DOHH2 (cell line): Measurements from ENCODE around the gene TFAP2D.

Source experiments
- EZH2phosphoT487 ChIP-seq: fragments of 200-600 bp; sonication (generic); IDR thresholded peaks from 2 replicates; pipeline ENCODE4 v1.6.1; 2017; ENCODE audit warnings: borderline replicate concordance, mild to moderate bottlenecking, antibody characterized with exemption, low read length, moderate library complexity, mixed read lengths
- TF ChIP-seq, protein P1 (sequence below): fragments of 200-600 bp; sonication (generic); IDR thresholded peaks from one replicate; pipeline ENCODE4 v1.5.1; 2014; ENCODE audit warnings: antibody characterized with exemption, mild to moderate bottlenecking, low read depth, low read length; ENCODE audit not compliant: poor library complexity, severe bottlenecking

DNA sequence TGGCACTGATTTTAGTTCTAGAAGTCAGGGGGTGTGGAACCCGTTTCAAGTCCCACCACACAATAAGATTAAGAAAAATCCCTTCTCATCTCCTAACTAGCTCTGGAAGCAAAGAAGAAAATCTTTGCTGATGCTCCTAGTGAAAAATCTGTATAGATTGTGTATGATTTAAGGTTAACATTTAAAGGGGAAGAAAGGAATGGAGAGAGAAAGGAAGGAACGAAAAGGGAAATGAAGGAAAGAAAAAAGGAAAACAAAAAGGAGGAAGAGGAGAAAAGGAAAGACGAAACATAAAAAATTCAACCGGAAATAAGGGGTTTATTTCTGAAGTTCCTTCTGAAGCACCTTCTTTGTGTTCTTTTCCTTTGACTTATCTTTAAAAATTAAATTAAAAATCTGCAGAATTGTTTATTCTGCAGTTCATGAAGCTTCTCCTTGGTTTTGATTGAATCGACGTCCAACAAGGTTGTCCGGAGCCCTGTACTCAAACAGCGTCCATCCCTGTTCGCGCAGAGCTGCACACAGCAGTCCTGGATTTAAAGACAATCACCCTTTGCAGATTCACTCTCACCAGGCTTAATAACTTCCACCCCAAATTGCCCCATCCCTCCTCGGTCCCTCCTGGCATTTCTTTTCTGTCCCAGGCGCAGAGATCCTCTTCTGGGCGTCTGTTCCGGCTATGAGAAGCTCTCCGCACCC is 103.8 kb downstream of the TFAP2D start:
- TF ChIP-seq, protein P1, sequence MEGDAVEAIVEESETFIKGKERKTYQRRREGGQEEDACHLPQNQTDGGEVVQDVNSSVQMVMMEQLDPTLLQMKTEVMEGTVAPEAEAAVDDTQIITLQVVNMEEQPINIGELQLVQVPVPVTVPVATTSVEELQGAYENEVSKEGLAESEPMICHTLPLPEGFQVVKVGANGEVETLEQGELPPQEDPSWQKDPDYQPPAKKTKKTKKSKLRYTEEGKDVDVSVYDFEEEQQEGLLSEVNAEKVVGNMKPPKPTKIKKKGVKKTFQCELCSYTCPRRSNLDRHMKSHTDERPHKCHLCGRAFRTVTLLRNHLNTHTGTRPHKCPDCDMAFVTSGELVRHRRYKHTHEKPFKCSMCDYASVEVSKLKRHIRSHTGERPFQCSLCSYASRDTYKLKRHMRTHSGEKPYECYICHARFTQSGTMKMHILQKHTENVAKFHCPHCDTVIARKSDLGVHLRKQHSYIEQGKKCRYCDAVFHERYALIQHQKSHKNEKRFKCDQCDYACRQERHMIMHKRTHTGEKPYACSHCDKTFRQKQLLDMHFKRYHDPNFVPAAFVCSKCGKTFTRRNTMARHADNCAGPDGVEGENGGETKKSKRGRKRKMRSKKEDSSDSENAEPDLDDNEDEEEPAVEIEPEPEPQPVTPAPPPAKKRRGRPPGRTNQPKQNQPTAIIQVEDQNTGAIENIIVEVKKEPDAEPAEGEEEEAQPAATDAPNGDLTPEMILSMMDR = no peak
- no peak for TF ChIP-seq EZH2phosphoT487
